Fibroblast of skin of left biceps (primary cell): ENCODE data around the gene BACE1.
"Not testable (repeated sequence)": the region's sequence is repeated elsewhere in the genome, so short reads cannot be mapped to it uniquely, and the experiment has no call there.

Source experiments
- DNase-seq, 2 experiments: peaks; one replicate each; pipeline ENCODE4 v3.0.0-alpha.2; 2013; ENCODE audit warnings: low read depth in 2 of 2

BACE1 gene

DNA sequence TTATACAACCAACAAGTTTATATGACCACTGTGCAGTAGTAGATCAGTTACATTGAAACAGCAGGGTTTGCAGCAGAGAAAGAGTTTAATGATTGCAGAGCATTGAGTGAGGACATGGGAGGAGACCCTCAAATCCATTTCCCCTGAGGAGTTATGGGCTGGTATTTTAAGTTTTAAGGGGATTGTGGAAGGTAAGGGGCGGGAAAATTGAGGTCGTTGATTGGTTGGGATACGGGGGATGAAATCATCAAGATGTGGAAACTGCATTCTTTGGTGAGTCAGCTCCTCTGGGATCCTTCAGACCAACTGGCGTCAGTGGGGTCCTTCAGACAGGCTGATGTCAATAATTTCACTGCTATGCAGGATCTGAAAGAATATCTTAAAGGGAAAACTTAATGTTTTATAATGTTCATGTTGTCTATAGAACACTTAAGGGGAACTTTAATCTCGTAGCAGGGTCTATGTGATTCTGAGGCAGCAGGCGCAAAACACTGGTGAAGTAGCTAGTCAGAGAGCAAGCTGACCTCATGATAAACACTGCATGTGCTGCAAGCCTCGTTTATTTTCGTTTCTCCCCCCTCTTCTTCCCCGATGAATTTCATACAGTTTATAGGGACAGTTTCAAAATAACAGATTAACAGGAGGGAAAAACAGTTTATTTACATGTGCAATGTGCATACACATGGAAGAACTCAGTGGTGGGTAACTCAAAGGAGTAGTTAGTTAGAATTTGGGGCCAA lies 42.3 kb downstream of the BACE1 start:
- peak; percentile 72 to 77 for DNase-seq

GRCh38 chr11:117272175-117272574 lies 43.9 kb downstream of the BACE1 start:
- not testable (repeated sequence) for DNase-seq

GRCh38 chr11:117271208-117271607 lies 44.8 kb downstream of the BACE1 start:
- DNase-seq: no peak

- DNase-seq: no peak
These were observed 46.2 kb downstream of the BACE1 start for GRCh38 chr11:117269856-117270255.

DNA sequence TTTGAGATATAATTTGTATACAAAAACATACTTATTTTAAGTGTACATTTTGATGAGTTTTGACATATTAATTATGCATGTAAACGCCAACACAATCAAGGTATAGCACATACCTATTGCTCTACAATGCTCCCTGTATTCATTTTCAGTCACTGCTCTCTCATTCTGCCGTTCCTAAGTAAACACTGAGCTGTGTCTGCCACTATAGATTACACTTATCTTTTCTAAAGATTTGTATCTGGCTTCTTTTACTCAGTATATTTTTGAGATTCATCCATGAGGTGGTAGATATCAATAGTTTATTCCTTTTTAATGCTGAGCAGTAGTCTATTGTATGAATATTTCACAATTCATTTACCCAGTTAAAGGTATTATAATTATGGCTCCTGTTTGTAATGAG lies 50.3 kb downstream of the BACE1 start:
- DNase-seq: no peak

DNA sequence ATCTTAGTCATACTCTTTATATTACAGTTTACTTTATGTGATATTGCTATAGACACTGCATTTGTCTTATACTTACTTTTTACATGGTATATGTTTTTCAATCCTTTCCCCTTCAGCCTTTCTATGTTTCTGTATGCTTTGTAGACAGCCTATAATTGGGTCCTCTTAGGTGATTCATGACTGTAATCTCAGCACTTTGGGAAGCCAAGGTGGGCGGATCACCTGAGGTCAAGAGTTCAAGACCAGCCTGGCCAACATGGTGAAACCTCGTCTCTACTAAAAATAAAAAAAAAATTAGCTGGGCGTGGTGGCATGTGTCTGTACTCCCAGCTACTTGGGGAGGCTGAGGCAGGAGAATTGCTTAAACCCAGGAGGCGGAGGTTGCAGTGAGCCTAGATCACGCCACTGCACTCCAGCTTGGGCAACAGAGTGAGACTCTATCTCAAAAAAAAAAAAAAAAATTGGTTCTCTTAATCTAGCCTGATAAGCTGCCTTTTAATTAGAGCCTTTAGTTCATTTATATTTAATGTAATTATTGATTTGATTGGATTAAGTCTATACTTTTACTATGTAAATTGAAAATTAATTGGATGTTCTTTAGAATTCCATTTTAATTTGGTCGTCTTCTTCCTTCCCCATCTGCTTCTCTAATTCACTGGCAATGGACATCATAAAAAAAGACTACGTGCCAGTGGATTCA lies 51.3 kb downstream of the BACE1 start:
- not testable (repeated sequence) for DNase-seq

DNA sequence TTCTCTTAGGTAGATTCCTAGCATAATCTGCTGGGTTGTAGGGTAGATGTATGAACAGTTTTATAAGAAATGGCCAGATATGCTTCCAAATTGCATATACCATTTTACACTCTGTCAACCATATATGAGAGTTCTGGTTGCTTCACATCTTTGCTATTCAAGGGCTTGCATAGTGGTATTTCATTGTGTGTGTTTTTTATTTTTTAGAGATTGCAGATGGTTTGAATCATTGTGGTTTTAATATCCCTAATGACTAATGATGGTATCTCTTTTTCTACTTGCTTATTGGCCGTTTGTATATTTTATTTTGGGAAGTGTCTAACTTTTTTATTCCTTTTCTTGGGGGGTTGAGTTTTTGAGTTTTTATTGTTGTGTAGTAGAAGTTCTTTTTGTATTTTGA lies 56.6 kb downstream of the BACE1 start:
- peak; percentile 60 to 66 for DNase-seq

DNA sequence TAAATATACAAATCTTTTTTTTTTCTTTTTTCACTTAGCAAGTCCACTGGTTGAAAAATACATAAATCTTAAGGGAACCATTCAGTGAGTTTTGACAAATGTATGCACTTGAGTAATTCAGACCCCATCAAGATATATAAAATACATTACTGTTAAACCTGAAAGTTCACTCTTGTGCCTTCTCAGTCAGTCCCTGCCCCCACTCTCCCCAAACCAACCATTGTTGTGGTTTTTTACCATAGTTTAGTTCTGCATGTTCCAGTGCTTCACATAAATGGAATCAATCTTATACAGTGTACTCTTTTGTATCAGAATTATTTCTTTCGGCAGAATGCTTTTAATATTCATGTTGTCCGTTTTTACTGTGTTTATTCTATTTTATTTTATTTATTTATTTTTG lies 57.5 kb downstream of the BACE1 start:
- DNase-seq: no peak

DNA sequence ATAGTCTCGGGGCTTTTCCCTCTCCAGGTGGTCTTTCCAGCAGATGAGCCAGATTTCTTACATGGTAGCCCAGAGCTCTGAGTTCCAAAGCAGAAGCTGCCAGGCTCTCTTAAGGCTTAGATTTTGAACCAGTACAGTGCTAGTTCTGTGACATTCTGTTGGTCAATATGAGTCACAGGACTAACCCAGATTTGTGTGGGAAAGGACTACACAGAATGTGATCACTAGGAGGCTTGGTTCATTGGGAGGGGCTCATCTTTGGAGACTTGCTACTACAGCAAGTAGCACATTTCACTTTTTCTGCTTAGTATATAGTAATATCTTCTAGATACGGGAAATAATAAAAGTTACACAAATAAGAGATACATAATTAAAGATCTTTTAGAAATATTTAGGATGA lies 59.5 kb downstream of the BACE1 start:
- no peak for DNase-seq

- DNase-seq: no peak
These were observed 60.1 kb downstream of the BACE1 start for GRCh38 chr11:117255966-117256365.

DNA sequence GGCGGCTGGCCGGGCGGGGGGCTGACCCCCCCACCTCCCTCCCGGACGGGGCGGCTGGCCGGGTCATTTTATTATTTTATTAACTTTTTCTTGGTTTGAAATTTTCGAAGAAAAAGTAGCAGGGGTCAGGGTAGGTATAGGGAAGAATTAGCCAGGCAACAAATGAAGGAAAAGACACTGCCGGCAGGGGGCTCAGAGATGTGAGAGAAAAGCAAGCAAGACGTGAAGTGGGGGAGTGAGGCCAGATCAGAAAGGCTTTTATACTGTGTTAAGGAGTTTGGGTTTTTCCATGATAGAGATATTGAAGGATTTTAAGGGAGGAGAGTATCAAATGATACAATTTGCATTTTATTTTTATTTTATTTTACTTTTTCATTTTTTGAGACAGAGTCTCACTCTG lies 64.5 kb downstream of the BACE1 start:
- DNase-seq: no peak

- DNase-seq: no peak
These were observed 66.5 kb downstream of the BACE1 start for GRCh38 chr11:117249571-117249970.

DNA sequence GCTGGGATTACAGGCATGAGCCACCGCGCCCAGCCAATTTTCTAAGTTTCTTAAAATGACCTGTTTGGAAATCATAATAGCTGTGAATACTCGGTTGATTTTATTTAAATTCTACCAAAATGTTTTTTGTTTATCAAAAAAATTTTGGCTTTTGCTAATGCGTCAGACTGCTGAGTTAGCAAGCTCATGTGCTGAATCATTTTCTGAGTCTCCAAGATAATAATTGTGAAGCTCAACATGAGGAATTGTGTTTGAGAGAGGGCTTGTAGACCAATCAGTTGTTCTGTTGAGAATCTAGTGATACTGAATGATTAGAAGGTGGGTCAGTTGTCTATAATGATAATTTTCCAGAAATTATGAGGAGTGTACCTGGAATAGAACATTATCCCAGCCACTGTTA lies 67.7 kb downstream of the BACE1 start:
- no peak for DNase-seq

GRCh38 chr11:117239295-117239694 lies 76.8 kb downstream of the BACE1 start:
- peak; percentile 56 to 61 for DNase-seq

DNA sequence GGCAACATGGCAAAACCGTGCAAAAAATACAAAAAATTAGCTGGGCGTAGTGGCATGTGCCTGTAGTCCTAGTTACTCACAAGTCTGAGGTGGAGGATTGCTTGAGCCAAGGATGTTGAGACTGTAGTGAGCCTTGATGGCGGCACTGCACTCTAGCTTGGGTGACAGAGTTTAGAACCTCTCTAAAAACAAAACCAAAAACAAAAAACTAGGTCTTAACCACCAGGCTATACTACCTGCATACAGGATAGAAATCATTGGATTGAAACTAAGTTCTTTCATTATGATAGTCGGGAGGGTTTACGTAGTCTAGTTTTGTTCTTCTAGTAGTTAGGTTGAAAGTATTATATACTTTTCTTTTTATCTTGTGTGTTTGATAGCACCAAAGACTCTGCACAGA lies 77.8 kb downstream of the BACE1 start:
- DNase-seq: no peak
